ENCODE results near the gene DTNB.

The DTNB gene

DNA sequence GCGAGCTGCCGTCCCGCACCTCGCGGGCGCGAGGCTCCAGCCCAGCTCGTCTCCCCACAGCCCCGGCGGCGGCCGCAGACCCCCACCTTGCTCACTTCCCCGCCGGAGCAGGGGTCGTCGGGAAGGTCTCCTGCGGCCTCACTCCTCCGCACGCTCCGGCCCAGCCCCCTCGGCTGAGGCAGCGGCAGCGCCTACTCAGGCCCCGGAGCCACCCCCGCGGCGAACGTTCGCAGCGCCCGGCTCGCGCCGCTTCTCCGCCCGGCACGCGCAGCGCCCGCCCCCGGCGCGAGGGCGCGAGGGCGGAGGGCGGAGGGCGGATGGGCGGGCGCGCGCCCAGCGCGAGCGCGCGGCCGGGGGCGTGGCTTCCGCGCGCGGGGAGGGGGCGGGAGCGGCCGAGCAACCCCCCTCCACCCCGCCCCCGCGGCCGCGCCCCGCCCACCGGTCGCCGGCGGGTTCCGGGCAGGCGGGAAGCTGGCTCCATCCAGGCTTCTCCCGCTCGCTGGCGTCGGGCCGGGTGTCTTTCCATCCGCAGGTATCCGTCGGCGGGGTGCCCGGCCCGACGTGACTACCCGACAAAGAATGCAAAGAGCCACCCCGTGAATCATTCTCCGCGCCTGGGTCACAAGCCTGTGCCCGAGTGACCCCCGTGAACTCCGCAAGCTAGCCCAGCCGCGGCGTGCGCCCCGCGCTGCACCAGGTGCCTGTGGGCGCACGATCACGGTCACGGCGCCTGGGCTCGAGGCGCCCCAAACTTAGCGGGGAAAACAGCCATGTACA is at the start of gene DTNB:
TSS of gene DTNB (minus strand) at position 278 of the 777 bp plus-strand sequence. CDS start 20,917 bp downstream, outside the sequence.
- TF ChIP-seq CTCF (IDR thresholded peaks at IDR 0.05), result no peak

GRCh38 chr2:25722224-25722623 is 48.8 kb upstream of the DTNB start:
- no peak for TF ChIP-seq CTCF (IDR thresholded peaks at IDR 0.05)

- no peak for TF ChIP-seq CTCF (IDR thresholded peaks at IDR 0.05)
These were observed 47.2 kb upstream of the DTNB start for GRCh38 chr2:25720575-25720974.

GRCh38 chr2:25714740-25715139 is 41.4 kb upstream of the DTNB start:
- no peak for TF ChIP-seq CTCF (IDR thresholded peaks at IDR 0.05)

DNA sequence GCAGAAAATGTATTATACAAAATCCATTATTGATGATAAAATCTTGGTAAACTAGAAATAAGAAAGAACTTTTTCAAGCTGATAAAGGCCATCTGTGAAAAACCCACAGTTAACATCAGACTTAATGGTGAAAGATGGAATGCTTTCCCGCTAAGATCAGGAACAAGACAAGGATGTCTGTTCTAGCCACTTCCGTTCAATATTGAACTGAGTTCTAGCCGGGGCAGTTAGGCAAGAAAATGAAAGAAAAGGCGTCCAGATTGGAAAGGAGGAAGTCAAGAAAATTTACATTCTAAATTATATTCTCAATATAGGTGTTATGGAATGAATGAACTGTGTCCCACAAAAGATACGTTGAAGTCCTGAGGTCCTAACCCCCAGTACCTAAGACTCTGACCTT is 39.1 kb upstream of the DTNB start:
- TF ChIP-seq CTCF (IDR thresholded peaks at IDR 0.05), result no peak

GRCh38 chr2:25711675-25712354 is 38.4 kb upstream of the DTNB start:
- no peak for TF ChIP-seq CTCF (IDR thresholded peaks at IDR 0.05)

- TF ChIP-seq CTCF (IDR thresholded peaks at IDR 0.05), result no peak
These were observed 37.4 kb upstream of the DTNB start for GRCh38 chr2:25710750-25711149.

Data from LNCAP (cell line).